Neuron (in vitro differentiated cells): ENCODE data around the gene TMEM178B.
"Not testable (repeated sequence)": the region's sequence is repeated elsewhere in the genome, so short reads cannot be mapped to it uniquely, and the experiment has no call there.

ENCODE experiments used
- H2AFZ ChIP-seq: one replicate; pipeline ENCODE4 v1.6.1; 2013; ENCODE audit warnings: low read depth, mild to moderate bottlenecking, inconsistent platforms, low read length, moderate library complexity
- H3K27me3 ChIP-seq: one replicate; pipeline ENCODE4 v1.6.1; 2013; ENCODE audit warnings: low read length; ENCODE audit not compliant: insufficient read depth
- H3K36me3 ChIP-seq: one replicate; pipeline ENCODE4 v1.6.1; 2013; ENCODE audit warnings: low read length; ENCODE audit not compliant: insufficient read depth
- H3K4me1 ChIP-seq: one replicate; pipeline ENCODE4 v1.6.1; 2013; ENCODE audit warnings: low read length; ENCODE audit not compliant: insufficient read depth
- H3K4me3 ChIP-seq: 2 replicates; pipeline ENCODE4 v1.5.1; 2013; ENCODE audit warnings: mild to moderate bottlenecking, low read length, moderate library complexity
- H3K9me3 ChIP-seq: one replicate; pipeline ENCODE4 v1.6.1; 2013; ENCODE audit warnings: low read length

Gene TMEM178B

GRCh38 chr7:141094336-141095070 is 20.6 kb downstream of the TMEM178B start:
- Histone ChIP-seq H3K4me3 (no peak overlapping the region), H3K4me1 (peaks cover 18% of the 10 kb centered on the region), H2AFZ (no peak overlapping the region), H3K27me3 (peaks cover 3% of the 10 kb centered on the region), H3K36me3 (no peaks in the 10 kb centered on the region), H3K9me3 (no peaks in the 10 kb centered on the region)

GRCh38 chr7:141097430-141097829 is 23.6 kb downstream of the TMEM178B start:
- Histone ChIP-seq H3K36me3 (no peaks in the 10 kb centered on the region), H3K9me3 (no peaks in the 10 kb centered on the region), H3K4me3 (no peak overlapping the region), H2AFZ (no peak overlapping the region), H3K4me1 (peaks cover 18% of the 10 kb centered on the region), H3K27me3 (no peaks in the 10 kb centered on the region)

- Histone ChIP-seq H3K4me3 (no peak overlapping the region), H3K4me1 (peaks cover 3% of the 10 kb centered on the region), H2AFZ (no peak overlapping the region), H3K36me3 (no peaks in the 10 kb centered on the region), H3K27me3 (no peaks in the 10 kb centered on the region), H3K9me3 (no peaks in the 10 kb centered on the region)
Observed at GRCh38 chr7:141102436-141102835, 28.6 kb downstream of the TMEM178B start.

GRCh38 chr7:141103847-141104429 is 30.1 kb downstream of the TMEM178B start:
- Histone ChIP-seq H3K27me3 (no peaks in the 10 kb centered on the region), H3K9me3 (no peaks in the 10 kb centered on the region), H3K4me3 (no peak overlapping the region), H2AFZ (no peak overlapping the region), H3K36me3 (no peaks in the 10 kb centered on the region), H3K4me1 (peaks cover 3% of the 10 kb centered on the region)

GRCh38 chr7:141113131-141113530 is 39.3 kb downstream of the TMEM178B start:
- H3K9me3 ChIP-seq: no peaks in the 10 kb centered on the region
- no peaks in the 10 kb centered on the region for H3K27me3 ChIP-seq
- no peak overlapping the region for H2AFZ ChIP-seq
- no peak overlapping the region for H3K4me3 ChIP-seq
- no peaks in the 10 kb centered on the region for H3K36me3 ChIP-seq
- H3K4me1 ChIP-seq: no peaks in the 10 kb centered on the region

- no peaks in the 10 kb centered on the region for H3K36me3 ChIP-seq
- H2AFZ ChIP-seq: no peak overlapping the region
- no peaks in the 10 kb centered on the region for H3K9me3 ChIP-seq
- H3K4me3 ChIP-seq: no peak overlapping the region
- H3K4me1 ChIP-seq: no peaks in the 10 kb centered on the region
- H3K27me3 ChIP-seq: no peaks in the 10 kb centered on the region
Observed at GRCh38 chr7:141114029-141114664, 40.3 kb downstream of the TMEM178B start.

- H3K4me3 ChIP-seq: no peak overlapping the region
- H3K9me3 ChIP-seq: no peaks in the 10 kb centered on the region
- no peaks in the 10 kb centered on the region for H3K4me1 ChIP-seq
- no peaks in the 10 kb centered on the region for H3K36me3 ChIP-seq
- no peak overlapping the region for H2AFZ ChIP-seq
- no peaks in the 10 kb centered on the region for H3K27me3 ChIP-seq
Observed at GRCh38 chr7:141115965-141116364, 42.1 kb downstream of the TMEM178B start.

GRCh38 chr7:141116661-141117060 is 42.8 kb downstream of the TMEM178B start:
- not testable (repeated sequence) for H3K36me3 ChIP-seq, H3K27me3 ChIP-seq, H3K9me3 ChIP-seq, H3K4me1 ChIP-seq, H2AFZ ChIP-seq, H3K4me3 ChIP-seq

GRCh38 chr7:141118767-141119166 is 44.9 kb downstream of the TMEM178B start:
- Histone ChIP-seq H3K4me3 (no peak overlapping the region), H2AFZ (no peak overlapping the region)

GRCh38 chr7:141119187-141119586 is 45.3 kb downstream of the TMEM178B start:
- H3K36me3 ChIP-seq: no peaks in the 10 kb centered on the region
- no peak overlapping the region for H3K4me3 ChIP-seq
- no peaks in the 10 kb centered on the region for H3K4me1 ChIP-seq
- no peak overlapping the region for H2AFZ ChIP-seq
- H3K27me3 ChIP-seq: no peaks in the 10 kb centered on the region
- no peaks in the 10 kb centered on the region for H3K9me3 ChIP-seq

More at GRCh38 chr7:141118767-141119166, 44.9 kb downstream of the TMEM178B start:
- Histone ChIP-seq H3K27me3 (no peaks in the 10 kb centered on the region), H3K4me1 (no peaks in the 10 kb centered on the region), H3K9me3 (no peaks in the 10 kb centered on the region), H3K36me3 (no peaks in the 10 kb centered on the region)

- no peak overlapping the region for H2AFZ ChIP-seq
- H3K4me3 ChIP-seq: no peak overlapping the region
- H3K36me3 ChIP-seq: no peaks in the 10 kb centered on the region
- no peaks in the 10 kb centered on the region for H3K9me3 ChIP-seq
- H3K27me3 ChIP-seq: no peaks in the 10 kb centered on the region
- no peaks in the 10 kb centered on the region for H3K4me1 ChIP-seq
Observed at GRCh38 chr7:141122736-141123135, 48.9 kb downstream of the TMEM178B start.

- no peaks in the 10 kb centered on the region for H3K9me3 ChIP-seq
- H3K4me3 ChIP-seq: no peak overlapping the region
- H3K4me1 ChIP-seq: no peaks in the 10 kb centered on the region
- H2AFZ ChIP-seq: no peak overlapping the region
- H3K27me3 ChIP-seq: no peaks in the 10 kb centered on the region
- no peaks in the 10 kb centered on the region for H3K36me3 ChIP-seq
Observed at GRCh38 chr7:141123522-141123921, 49.7 kb downstream of the TMEM178B start.

- Histone ChIP-seq H2AFZ (no peak overlapping the region), H3K4me3 (no peak overlapping the region), H3K36me3 (no peaks in the 10 kb centered on the region), H3K9me3 (no peaks in the 10 kb centered on the region), H3K27me3 (no peaks in the 10 kb centered on the region), H3K4me1 (no peaks in the 10 kb centered on the region)
Observed at GRCh38 chr7:141126107-141126506, 52.2 kb downstream of the TMEM178B start.
